Urinary bladder (tissue), 4 donors: ENCODE data around the gene LRP1B. TPM values are rescaled to one million over a fixed set of nuclear protein-coding genes. Genes with fewer than 3 reads are reported as not detected.
"Not testable (repeated sequence)": the region's sequence is repeated elsewhere in the genome, so short reads cannot be mapped to it uniquely, and the experiment has no call there.

Experiments
- DNase-seq: peaks from one replicate; pipeline ENCODE4 v3.0.0-alpha.2; 2015; ENCODE audit errors: extremely low spot score
- H3K27ac ChIP-seq: one replicate; pipeline ENCODE4 v1.5.1; 2013; ENCODE audit warnings: low read depth, mild to moderate bottlenecking, moderate library complexity
- H3K36me3 ChIP-seq: one replicate; pipeline ENCODE4 v1.6.1; 2013; ENCODE audit warnings: mild to moderate bottlenecking, moderate library complexity; ENCODE audit not compliant: insufficient read depth
- H3K4me1 ChIP-seq: one replicate; pipeline ENCODE4 v1.6.1; 2013; ENCODE audit warnings: mild to moderate bottlenecking, moderate library complexity; ENCODE audit not compliant: insufficient read depth
- H3K4me3 ChIP-seq: one replicate; pipeline ENCODE4 v1.5.1; 2013; ENCODE audit warnings: low read depth, low read length
- WGBS: extraction: QIAGEN DNeasy Blood & Tissue Kit; methylation state at CpG from one replicate; pipeline ENCODE4 v1.1.7; 2013; 5-methylcytosine and 5-hydroxymethylcytosine counted together
- polyA plus RNA-seq: library from polyadenylated mRNA; stranded (reverse); fragments of 200-250 nt; gene quantifications from one replicate; pipeline ENCODE4 v1.2.3, GENCODE V29; 2013
- total RNA-seq: library from RNA; depleted of rRNA; stranded (reverse); fragments of >200 nt; gene quantifications from one replicate; pipeline ENCODE4 v1.2.3, GENCODE V29; 2014
- donor health status: healthy with polysubstance abuse.
- donor health status: healthy.

Gene LRP1B
- total and polyA plus RNA-seq, 2 donors: 0.05 to 13.3 TPM

- Histone ChIP-seq H3K36me3 (no peaks in the 10 kb centered on the region), H3K4me1 (no peaks in the 10 kb centered on the region), H3K4me3 (no peak overlapping the region), H3K27ac (no peak overlapping the region)
- DNase-seq: no peak
- 92% methylated on average over 2 of the region's 2 CpGs for WGBS
Observed at GRCh38 chr2:140555701-140556100, 1575.1 kb downstream of the LRP1B start.

GRCh38 chr2:140552634-140553033, 1578.2 kb downstream of the LRP1B start:
- H3K36me3 ChIP-seq: no peaks in the 10 kb centered on the region
- no peak for DNase-seq
- H3K27ac ChIP-seq: no peak overlapping the region
- H3K4me3 ChIP-seq: no peak overlapping the region
- no peaks in the 10 kb centered on the region for H3K4me1 ChIP-seq
- 97% methylated on average over 3 of the region's 3 CpGs for WGBS

DNA sequence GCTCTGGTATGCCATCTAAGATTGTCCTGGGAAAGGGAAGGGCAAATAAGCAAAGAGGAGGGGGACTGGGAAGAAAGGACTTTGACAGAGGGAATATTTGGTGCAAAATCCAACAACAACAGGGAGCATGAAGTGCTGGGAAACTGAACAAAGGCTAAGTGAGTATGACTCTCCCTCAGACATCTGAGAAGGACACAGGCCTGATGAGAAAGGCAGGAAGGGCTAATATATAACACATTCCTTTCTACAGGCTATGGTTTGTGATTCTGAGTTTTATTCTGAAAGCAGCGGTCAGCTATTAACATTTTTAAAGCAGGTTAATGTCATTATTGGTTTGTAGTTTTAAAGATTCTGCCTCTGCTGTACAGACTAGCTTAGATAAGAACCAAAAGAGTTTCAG, 1579.5 kb downstream of the LRP1B start:
- DNase-seq: no peak
- Histone ChIP-seq H3K4me3 (no peak overlapping the region), H3K4me1 (no peaks in the 10 kb centered on the region), H3K27ac (no peak overlapping the region), H3K36me3 (no peaks in the 10 kb centered on the region)
- 92% methylated on average over 1 of the region's 1 CpG for WGBS

DNA sequence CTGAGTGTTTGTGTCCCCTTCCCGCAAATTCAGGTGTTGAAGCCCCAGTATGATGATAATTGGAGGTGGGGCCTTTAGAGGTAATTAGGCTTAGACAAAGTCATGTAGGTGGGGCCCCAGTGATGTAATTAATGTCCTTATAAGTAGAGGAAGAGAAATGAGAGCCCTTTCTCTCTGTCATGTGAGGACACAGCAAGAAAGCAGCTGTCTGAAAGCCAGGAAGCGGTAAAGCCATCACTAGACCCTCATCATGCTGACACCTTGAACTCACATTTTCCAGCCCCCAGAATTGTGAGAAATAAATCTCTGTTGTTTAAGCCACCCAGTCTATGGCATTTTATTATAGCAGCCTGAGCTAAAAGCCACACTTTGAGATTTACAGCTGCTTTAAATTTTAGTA, 1580.0 kb downstream of the LRP1B start:
- Histone ChIP-seq H3K36me3 (no peaks in the 10 kb centered on the region), H3K4me3 (no peak overlapping the region), H3K4me1 (no peaks in the 10 kb centered on the region), H3K27ac (no peak overlapping the region)
- WGBS: 94% methylated on average over 2 of the region's 2 CpGs
- DNase-seq: no peak

DNA sequence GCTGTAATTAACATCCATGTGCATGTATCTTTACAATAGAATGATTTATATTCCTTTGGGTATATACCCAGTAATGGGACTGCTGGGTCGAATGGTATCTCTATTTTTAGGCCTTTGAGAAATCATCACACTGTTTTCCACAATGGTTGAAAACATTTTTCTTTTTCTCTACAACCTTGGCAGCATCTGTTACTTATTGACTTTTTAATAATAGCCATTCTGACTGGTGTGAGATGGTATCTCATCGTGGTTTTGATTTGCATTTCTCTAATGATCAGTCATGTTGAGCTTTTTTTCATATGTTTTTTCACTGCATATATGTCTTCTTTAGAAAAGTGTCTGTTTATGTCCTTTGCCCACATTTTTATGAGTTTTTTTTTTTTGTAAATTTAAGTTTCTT, 1586.0 kb downstream of the LRP1B start:
- not testable (repeated sequence) for DNase-seq, H3K4me1 ChIP-seq, H3K4me3 ChIP-seq, H3K27ac ChIP-seq, H3K36me3 ChIP-seq
- 83% methylated on average over 2 of the region's 2 CpGs for WGBS

DNA sequence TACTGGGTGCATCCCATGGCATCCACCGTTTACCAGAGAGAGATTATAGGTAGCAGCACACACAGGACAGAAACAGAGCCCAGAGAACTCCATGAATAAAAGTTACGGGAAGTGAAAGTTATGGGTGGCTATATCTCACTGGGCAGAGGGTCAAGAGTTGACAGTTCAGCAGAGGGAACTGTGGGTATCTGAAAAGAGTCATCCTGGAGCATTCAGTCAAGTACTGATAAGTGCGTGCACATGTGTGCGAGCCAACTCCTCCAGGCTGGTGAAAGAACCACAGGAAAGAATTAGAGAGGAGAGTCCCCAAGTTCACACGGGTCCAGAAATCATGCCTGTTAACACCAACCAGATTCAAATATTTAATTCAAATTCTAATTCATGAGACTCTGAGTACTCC, 1588.2 kb downstream of the LRP1B start:
- no peaks in the 10 kb centered on the region for H3K36me3 ChIP-seq
- WGBS: 58% methylated on average over 5 of the region's 5 CpGs
- no peak overlapping the region for H3K27ac ChIP-seq
- no peak for DNase-seq
- H3K4me1 ChIP-seq: no peaks in the 10 kb centered on the region
- H3K4me3 ChIP-seq: no peak overlapping the region

DNA sequence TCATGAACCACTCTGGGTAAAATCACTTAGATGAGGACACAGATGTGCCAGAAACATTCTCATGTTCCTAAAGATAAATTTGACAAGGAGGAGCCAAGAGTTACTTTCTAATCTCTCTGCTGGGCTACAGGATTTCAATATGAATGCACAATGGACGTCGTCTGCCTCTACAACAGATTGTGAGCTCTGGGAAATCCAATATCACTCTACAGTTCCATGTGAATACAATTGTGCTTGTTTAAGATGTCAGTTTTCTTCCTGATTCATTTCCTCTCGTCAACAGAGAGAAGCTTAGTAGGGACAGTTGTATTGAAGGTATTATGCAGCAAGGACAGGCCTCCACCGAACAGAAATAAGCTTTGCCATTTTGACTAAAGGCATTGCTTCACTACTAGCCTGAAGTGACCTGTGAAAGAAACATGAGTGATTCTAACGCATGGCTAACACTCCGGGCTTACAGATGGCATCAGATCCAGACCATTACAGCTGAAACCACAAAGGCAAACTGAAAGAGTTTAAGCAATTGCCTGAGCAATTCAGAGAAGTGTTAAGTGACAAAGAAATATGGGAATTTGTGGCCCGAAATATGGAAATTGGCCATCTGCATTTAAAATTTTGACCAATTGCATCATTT, 1591.5 kb downstream of the LRP1B start:
- Histone ChIP-seq H3K4me1 (no peaks in the 10 kb centered on the region), H3K36me3 (no peaks in the 10 kb centered on the region), H3K4me3 (no peak overlapping the region), H3K27ac (no peak overlapping the region)
- WGBS: 82% methylated on average over 7 of the region's 7 CpGs
- no peak for DNase-seq

GRCh38 chr2:140529706-140530105, 1601.1 kb downstream of the LRP1B start:
- H3K4me3 ChIP-seq: no peak overlapping the region
- H3K27ac ChIP-seq: no peak overlapping the region
- no peaks in the 10 kb centered on the region for H3K4me1 ChIP-seq
- H3K36me3 ChIP-seq: no peaks in the 10 kb centered on the region
- 70% methylated on average over 2 of the region's 2 CpGs for WGBS
- no peak for DNase-seq

DNA sequence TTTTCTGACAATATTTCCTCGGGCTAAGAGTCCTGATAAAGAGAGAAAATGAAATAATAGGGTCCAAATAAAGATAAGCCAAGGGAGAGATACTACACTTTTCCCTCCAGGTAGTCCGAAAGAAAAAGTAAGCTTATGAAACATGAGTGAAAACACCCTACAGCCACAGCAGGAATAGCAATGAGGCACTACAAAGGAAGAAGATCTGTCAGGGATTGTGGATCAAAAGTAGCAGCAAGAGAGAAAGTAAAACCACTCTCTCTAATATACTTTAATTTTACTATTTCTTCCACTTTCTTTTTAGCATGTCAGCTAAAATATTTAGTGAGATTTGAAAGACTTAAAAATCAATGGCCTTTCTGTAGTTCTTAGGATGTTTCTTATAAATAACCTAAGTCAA, 1601.8 kb downstream of the LRP1B start:
- Histone ChIP-seq H3K36me3 (no peaks in the 10 kb centered on the region), H3K4me3 (no peak overlapping the region), H3K4me1 (no peaks in the 10 kb centered on the region), H3K27ac (no peak overlapping the region)
- 77% methylated on average over 2 of the region's 2 CpGs for WGBS
- no peak for DNase-seq

GRCh38 chr2:140526575-140526974, 1604.2 kb downstream of the LRP1B start:
- DNase-seq: no peak
- H3K36me3 ChIP-seq: no peaks in the 10 kb centered on the region
- no peak overlapping the region for H3K4me3 ChIP-seq
- no peaks in the 10 kb centered on the region for H3K4me1 ChIP-seq
- H3K27ac ChIP-seq: no peak overlapping the region

DNA sequence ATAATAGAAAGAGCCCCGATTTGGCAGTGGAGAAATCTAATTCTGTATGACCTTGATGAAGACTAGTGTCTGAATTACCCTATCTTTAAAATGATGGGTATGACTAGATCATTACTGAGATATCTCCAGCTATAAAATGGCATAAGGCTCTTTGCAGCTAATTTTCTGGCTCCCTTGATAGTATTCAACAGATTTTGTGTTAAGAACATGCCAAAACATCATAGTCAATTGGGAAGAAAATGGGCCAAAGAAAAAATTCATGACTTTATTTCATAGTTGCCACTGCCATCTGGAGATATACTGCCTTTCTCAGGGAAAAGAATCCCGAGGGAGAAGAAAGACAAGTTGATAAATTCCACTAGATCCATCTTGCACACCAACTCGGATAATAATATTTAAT, 1618.7 kb downstream of the LRP1B start:
- DNase-seq: no peak
- no peaks in the 10 kb centered on the region for H3K36me3 ChIP-seq
- no peak overlapping the region for H3K27ac ChIP-seq
- WGBS: 59% methylated on average over 3 of the region's 3 CpGs
- no peaks in the 10 kb centered on the region for H3K4me1 ChIP-seq
- H3K4me3 ChIP-seq: no peak overlapping the region

DNA sequence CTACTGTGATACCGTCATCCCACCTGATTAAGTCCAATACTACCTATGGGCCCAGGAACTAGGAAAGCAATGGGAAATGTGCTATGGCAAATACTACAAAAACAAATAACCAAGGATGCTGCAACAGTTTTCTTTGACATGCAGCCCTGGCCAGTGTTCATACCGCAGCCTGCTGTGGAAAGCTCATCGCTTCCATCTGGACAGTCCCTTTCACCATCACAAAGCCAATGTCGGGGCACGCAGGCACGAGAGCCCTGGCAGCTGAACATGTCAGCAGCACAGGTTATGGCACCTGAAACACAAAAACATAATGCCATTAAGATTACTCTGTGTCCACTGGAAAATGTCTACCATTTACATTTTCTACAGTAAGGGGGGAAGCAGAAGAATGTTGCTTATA, 1621.1 kb downstream of the LRP1B start:
- Histone ChIP-seq H3K36me3 (no peaks in the 10 kb centered on the region), H3K4me3 (no peak overlapping the region), H3K27ac (no peak overlapping the region), H3K4me1 (no peaks in the 10 kb centered on the region)
- no peak for DNase-seq
- WGBS: 96% methylated on average over 6 of the region's 6 CpGs

DNA sequence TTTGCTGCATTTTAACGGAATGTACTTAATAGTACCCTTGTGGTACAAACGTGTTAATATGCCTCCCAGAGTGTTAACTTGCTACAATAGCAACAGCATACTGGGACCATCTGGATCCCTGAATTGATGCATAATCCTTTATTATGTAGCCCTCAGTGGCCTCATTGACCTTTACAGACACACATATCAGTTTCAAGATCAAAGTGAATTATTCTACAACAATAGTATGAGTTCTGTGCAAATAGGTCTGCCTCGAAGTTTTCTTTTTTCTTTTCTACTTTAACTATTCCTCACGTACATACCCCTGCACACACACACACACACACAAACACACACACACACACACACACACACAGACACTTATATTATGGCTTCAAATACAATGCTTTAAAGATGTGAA, 1622.1 kb downstream of the LRP1B start:
- no peaks in the 10 kb centered on the region for H3K36me3 ChIP-seq
- no peaks in the 10 kb centered on the region for H3K4me1 ChIP-seq
- H3K27ac ChIP-seq: no peak overlapping the region
- 70% methylated on average over 4 of the region's 4 CpGs for WGBS
- DNase-seq: no peak
- H3K4me3 ChIP-seq: no peak overlapping the region

GRCh38 chr2:140506606-140507005, 1624.2 kb downstream of the LRP1B start:
- Histone ChIP-seq H3K4me3 (no peak overlapping the region), H3K36me3 (no peaks in the 10 kb centered on the region), H3K4me1 (no peaks in the 10 kb centered on the region), H3K27ac (no peak overlapping the region)
- WGBS: 91% methylated on average over 2 of the region's 2 CpGs
- no peak for DNase-seq

DNA sequence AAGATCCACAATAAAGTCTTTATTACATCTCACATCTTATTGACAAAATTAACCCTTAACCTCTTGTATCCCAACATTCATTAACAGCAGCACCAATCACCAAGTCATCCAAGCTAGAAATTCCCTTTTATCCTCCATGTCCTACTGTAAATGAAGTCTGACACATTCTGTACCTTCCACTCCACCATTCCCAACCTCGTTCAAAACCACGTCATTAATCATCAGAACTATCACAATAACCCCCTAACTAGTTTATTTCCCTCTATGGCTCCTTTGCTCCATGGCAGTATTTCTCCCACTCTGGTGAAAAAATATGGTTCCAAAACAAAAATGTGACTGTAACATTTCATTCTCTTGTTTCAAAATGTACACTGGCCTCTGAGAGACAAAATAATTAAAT, 1626.2 kb downstream of the LRP1B start:
- H3K27ac ChIP-seq: no peak overlapping the region

More for the DNA sequence above, 1626.2 kb downstream of the LRP1B start:
- H3K36me3 ChIP-seq: no peaks in the 10 kb centered on the region
- H3K4me1 ChIP-seq: no peaks in the 10 kb centered on the region
- 71% methylated on average over 2 of the region's 2 CpGs for WGBS
- no peak overlapping the region for H3K4me3 ChIP-seq
- no peak for DNase-seq
